Measurements from ENCODE around the gene PLA2G3. TPM values are rescaled to one million over a fixed set of nuclear protein-coding genes. Genes with fewer than 3 reads are reported as not detected.

The PLA2G3 gene
- total RNA-seq, 1 experiment from 2014 or later, result not detected

DNA sequence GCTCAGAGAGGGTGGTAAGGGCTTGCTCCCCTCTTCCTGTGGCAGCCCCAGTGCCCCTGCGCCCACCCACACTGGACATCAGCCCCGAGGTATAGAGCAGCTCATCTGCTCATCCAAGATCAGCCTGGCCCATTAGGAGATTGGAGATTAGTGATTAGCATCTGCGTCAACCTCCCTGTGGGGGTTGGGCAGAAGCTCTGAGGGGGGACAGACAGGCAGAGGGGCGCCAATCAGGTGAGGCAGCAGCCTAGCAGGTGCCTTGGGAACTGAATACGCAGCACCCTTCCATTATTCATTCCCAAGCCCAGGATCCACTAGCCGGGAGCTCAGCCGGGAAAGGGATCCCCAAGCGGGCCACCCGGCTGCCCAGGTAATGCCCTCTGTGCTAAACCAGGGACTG is 48.1 kb downstream of the PLA2G3 start:
- TF ChIP-seq, protein P1, sequence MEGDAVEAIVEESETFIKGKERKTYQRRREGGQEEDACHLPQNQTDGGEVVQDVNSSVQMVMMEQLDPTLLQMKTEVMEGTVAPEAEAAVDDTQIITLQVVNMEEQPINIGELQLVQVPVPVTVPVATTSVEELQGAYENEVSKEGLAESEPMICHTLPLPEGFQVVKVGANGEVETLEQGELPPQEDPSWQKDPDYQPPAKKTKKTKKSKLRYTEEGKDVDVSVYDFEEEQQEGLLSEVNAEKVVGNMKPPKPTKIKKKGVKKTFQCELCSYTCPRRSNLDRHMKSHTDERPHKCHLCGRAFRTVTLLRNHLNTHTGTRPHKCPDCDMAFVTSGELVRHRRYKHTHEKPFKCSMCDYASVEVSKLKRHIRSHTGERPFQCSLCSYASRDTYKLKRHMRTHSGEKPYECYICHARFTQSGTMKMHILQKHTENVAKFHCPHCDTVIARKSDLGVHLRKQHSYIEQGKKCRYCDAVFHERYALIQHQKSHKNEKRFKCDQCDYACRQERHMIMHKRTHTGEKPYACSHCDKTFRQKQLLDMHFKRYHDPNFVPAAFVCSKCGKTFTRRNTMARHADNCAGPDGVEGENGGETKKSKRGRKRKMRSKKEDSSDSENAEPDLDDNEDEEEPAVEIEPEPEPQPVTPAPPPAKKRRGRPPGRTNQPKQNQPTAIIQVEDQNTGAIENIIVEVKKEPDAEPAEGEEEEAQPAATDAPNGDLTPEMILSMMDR (IDR thresholded peaks at IDR 0.05; ENCODE audit: unreplicated experiment), result no peak
- Mint-ChIP-seq H3K4me3 (ENCODE audit: low read depth, unreplicated experiment) (no peak overlapping the region), H3K9me3 (ENCODE audit: low read depth, unreplicated experiment) (no peaks in the 10 kb centered on the region), H3K27ac (ENCODE audit: unreplicated experiment) (no peak overlapping the region), H3K27me3 (ENCODE audit: unreplicated experiment) (no peaks in the 10 kb centered on the region), H3K36me3 (ENCODE audit: insufficient read depth, unreplicated experiment) (no peaks in the 10 kb centered on the region), H3K4me1 (ENCODE audit: low read depth, unreplicated experiment) (no peaks in the 10 kb centered on the region)
- CTCF ChIA-PET, result interaction anchor here (0.8 kb wide), 1 partner anchor 15 kb away, joined by 3 read pairs; the partner anchor contains the start of gene SELENOM
- BruUV-seq (replicated peaks), result no TSS peak
- no peak for DNase-seq
- intact Hi-C loops (cut with micrococcal nuclease; ENCODE audit: unreplicated experiment), result no loop called here

GRCh38 chr22:31091106-31091975 is 49.0 kb downstream of the PLA2G3 start:
- H3K27ac Mint-ChIP-seq (ENCODE audit: unreplicated experiment), result no peak overlapping the region
- H3K4me3 Mint-ChIP-seq (ENCODE audit: low read depth, unreplicated experiment), result no peak overlapping the region
- DNase-seq, result no peak
- no TSS peak for BruUV-seq (replicated peaks)
- intact Hi-C loops (cut with micrococcal nuclease; ENCODE audit: unreplicated experiment), result no loop called here
- H3K36me3 Mint-ChIP-seq (ENCODE audit: insufficient read depth, unreplicated experiment), result no peaks in the 10 kb centered on the region
- CTCF ChIA-PET, result no interaction called here
- H3K4me1 Mint-ChIP-seq (ENCODE audit: low read depth, unreplicated experiment), result no peaks in the 10 kb centered on the region
- H3K27me3 Mint-ChIP-seq (ENCODE audit: unreplicated experiment), result no peaks in the 10 kb centered on the region
- TF ChIP-seq, protein P1 (IDR thresholded peaks at IDR 0.05; ENCODE audit: unreplicated experiment), result no peak
- H3K9me3 Mint-ChIP-seq (ENCODE audit: low read depth, unreplicated experiment), result no peaks in the 10 kb centered on the region

- H3K27me3 Mint-ChIP-seq (ENCODE audit: unreplicated experiment), result no peaks in the 10 kb centered on the region
- H3K4me1 Mint-ChIP-seq (ENCODE audit: low read depth, unreplicated experiment), result no peaks in the 10 kb centered on the region
- CTCF ChIA-PET, result no interaction called here
- no peak overlapping the region for H3K4me3 Mint-ChIP-seq (ENCODE audit: low read depth, unreplicated experiment)
- H3K9me3 Mint-ChIP-seq (ENCODE audit: low read depth, unreplicated experiment), result no peaks in the 10 kb centered on the region
- intact Hi-C loops (cut with micrococcal nuclease; ENCODE audit: unreplicated experiment), result no loop called here
- DNase-seq, result no peak
- TF ChIP-seq, protein P1 (IDR thresholded peaks at IDR 0.05; ENCODE audit: unreplicated experiment), result no peak
- H3K36me3 Mint-ChIP-seq (ENCODE audit: insufficient read depth, unreplicated experiment), result peaks cover under 1% of the 10 kb centered on the region
- no peak overlapping the region for H3K27ac Mint-ChIP-seq (ENCODE audit: unreplicated experiment)
- BruUV-seq (replicated peaks), result no TSS peak
Measured at GRCh38 chr22:31090217-31091085, 49.9 kb downstream of the PLA2G3 start.

DNA sequence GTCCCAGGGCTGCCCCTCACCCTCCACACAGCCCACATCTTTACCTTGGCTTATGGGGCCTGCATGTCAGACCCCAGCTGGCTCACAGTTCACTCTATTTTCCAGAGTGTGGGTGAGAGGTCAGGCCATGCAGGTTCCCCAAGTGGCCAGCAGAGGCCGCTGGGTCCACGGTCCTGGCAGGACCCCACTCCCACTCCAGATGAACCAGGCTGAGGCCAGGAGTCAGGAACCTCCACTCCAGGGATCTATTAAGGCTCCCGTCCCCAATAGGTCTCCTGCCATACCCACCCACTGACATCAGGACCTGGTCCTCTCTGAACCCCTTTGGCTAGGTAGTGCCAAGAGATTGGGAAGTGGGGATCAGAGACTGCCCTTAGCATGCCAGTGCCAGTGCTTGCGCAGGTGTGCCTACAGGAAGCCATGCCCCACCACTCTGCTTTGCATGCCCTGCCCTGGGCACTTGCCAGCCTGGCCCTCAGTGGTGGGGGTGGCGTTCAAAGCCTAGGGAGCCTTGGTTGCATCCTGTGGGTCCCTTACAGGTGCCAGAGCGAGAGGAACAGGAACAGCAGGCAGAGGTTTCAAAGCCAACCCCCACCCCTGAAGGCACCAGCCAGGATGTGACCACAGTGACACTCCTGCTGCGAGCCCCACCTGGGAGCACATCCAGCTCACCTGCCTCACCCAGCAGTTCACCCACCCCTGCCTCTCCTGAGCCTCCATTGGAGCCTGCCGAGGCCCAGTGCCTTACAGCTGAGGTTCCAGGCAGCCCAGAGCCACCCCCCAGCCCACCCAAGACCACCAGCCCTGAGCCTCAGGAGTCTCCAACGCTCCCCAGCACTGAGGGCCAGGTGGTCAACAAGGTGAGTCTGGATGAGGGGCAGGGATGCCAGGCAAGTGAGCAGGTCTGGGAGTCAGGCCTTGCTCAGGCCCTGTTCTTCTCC is 50.9 kb downstream of the PLA2G3 start:
- TF ChIP-seq, protein P1 (IDR thresholded peaks at IDR 0.05; ENCODE audit: unreplicated experiment), result peak; percentile 76
- no peak overlapping the region for H3K4me3 Mint-ChIP-seq (ENCODE audit: low read depth, unreplicated experiment)
- intact Hi-C loops (cut with micrococcal nuclease; ENCODE audit: unreplicated experiment), result no loop called here
- H3K36me3 Mint-ChIP-seq (ENCODE audit: insufficient read depth, unreplicated experiment), result peaks cover 10% of the 10 kb centered on the region
- CTCF ChIA-PET, result interaction anchor here (0.6 kb wide), 1 partner anchor 60 kb away, joined by 3 read pairs; no protein-coding TSS in a partner anchor
- H3K4me1 Mint-ChIP-seq (ENCODE audit: low read depth, unreplicated experiment), result no peaks in the 10 kb centered on the region
- no peaks in the 10 kb centered on the region for H3K9me3 Mint-ChIP-seq (ENCODE audit: low read depth, unreplicated experiment)
- H3K27me3 Mint-ChIP-seq (ENCODE audit: unreplicated experiment), result no peaks in the 10 kb centered on the region
- BruUV-seq (replicated peaks), result no TSS peak
- DNase-seq, result peak; percentile 52
- H3K27ac Mint-ChIP-seq (ENCODE audit: unreplicated experiment), result no peak overlapping the region

Measured in Calu3 (cell line).